ENCODE data around the gene STRADB.
A peak's percentile ranks its signal among the peaks of the same experiment; 100 is the strongest.

The STRADB gene

GRCh38 chr2:201413143-201413542, 38.4 kb upstream of the STRADB start:
- Histone ChIP-seq H3K9me2 (replicated peaks; ENCODE audit: insufficient read depth, low read length) (no peaks in the 10 kb centered on the region), H3K27me3 (ENCODE audit: low read length) (no peaks in the 10 kb centered on the region), H3K79me2 (ENCODE audit: insufficient read depth, low read length) (no peaks in the 10 kb centered on the region), H3K36me3 (ENCODE audit: low read length) (no peaks in the 10 kb centered on the region), H3K4me3 (ENCODE audit: insufficient read depth, low read length, poor library complexity, severe bottlenecking) (no peak overlapping the region), H3K4me2 (ENCODE audit: low read depth, low read length, poor library complexity, severe bottlenecking) (no peak overlapping the region), H3K27ac (ENCODE audit: low read depth, low read length) (no peak overlapping the region), H3F3A (ENCODE audit: insufficient read depth) (no peaks in the 10 kb centered on the region), H4K20me1 (ENCODE audit: low read depth, low read length) (no peaks in the 10 kb centered on the region; the same call in 1 of the 2 replicates), H3K9ac (ENCODE audit: low read length) (no peak overlapping the region), H3K9me3 (ENCODE audit: insufficient read depth, low read length) (no peaks in the 10 kb centered on the region), H2AFZ (ENCODE audit: low read depth, low read length, severe bottlenecking) (no peak overlapping the region)
- TF ChIP-seq CTCF (IDR thresholded peaks at IDR 0.05; ENCODE audit: insufficient read depth, low read length, poor library complexity, severe bottlenecking) = no peak
- no peak for TF ChIP-seq EZH2phosphoT487 (conservative IDR thresholded peaks at IDR 0.05; ENCODE audit: low read length)

- Histone ChIP-seq H3K27ac (ENCODE audit: low read depth, low read length) (no peak overlapping the region), H3K9ac (ENCODE audit: low read length) (no peak overlapping the region), H3K79me2 (ENCODE audit: insufficient read depth, low read length) (no peaks in the 10 kb centered on the region), H3K27me3 (ENCODE audit: low read length) (no peaks in the 10 kb centered on the region), H3K9me3 (ENCODE audit: insufficient read depth, low read length) (no peaks in the 10 kb centered on the region), H3K36me3 (ENCODE audit: low read length) (no peaks in the 10 kb centered on the region), H3K4me3 (ENCODE audit: insufficient read depth, low read length, poor library complexity, severe bottlenecking) (no peak overlapping the region), H3K4me2 (ENCODE audit: low read depth, low read length, poor library complexity, severe bottlenecking) (no peak overlapping the region), H3K9me2 (replicated peaks; ENCODE audit: insufficient read depth, low read length) (no peaks in the 10 kb centered on the region), H3F3A (ENCODE audit: insufficient read depth) (no peaks in the 10 kb centered on the region), H2AFZ (ENCODE audit: low read depth, low read length, severe bottlenecking) (no peak overlapping the region), H4K20me1 (ENCODE audit: low read depth, low read length) (no peaks in the 10 kb centered on the region; the same call in 1 of the 2 replicates)
- no peak for TF ChIP-seq EZH2phosphoT487 (conservative IDR thresholded peaks at IDR 0.05; ENCODE audit: low read length)
- TF ChIP-seq CTCF (IDR thresholded peaks at IDR 0.05; ENCODE audit: insufficient read depth, low read length, poor library complexity, severe bottlenecking) = no peak
Measured at GRCh38 chr2:201413552-201413951, 38.0 kb upstream of the STRADB start.

- peak overlapping the region; percentile 39 for H3K4me2 ChIP-seq (ENCODE audit: low read depth, low read length, poor library complexity, severe bottlenecking)
- H3K9me3 ChIP-seq (ENCODE audit: insufficient read depth, low read length) = no peaks in the 10 kb centered on the region
- H2AFZ ChIP-seq (ENCODE audit: low read depth, low read length, severe bottlenecking) = no peak overlapping the region
Measured at GRCh38 chr2:201414099-201415023, 37.2 kb upstream of the STRADB start.

More at GRCh38 chr2:201414099-201415023, 37.2 kb upstream of the STRADB start:
- Histone ChIP-seq H3K9me2 (replicated peaks; ENCODE audit: insufficient read depth, low read length) (no peaks in the 10 kb centered on the region), H3K4me3 (ENCODE audit: insufficient read depth, low read length, poor library complexity, severe bottlenecking) (no peak overlapping the region), H3K9ac (ENCODE audit: low read length) (no peak overlapping the region), H3K36me3 (ENCODE audit: low read length) (no peaks in the 10 kb centered on the region), H3K79me2 (ENCODE audit: insufficient read depth, low read length) (no peaks in the 10 kb centered on the region), H3K27me3 (ENCODE audit: low read length) (no peaks in the 10 kb centered on the region), H3F3A (ENCODE audit: insufficient read depth) (no peaks in the 10 kb centered on the region), H3K27ac (ENCODE audit: low read depth, low read length) (no peak overlapping the region), H4K20me1 (ENCODE audit: low read depth, low read length) (no peaks in the 10 kb centered on the region; the same call in 1 of the 2 replicates)
- TF ChIP-seq CTCF (IDR thresholded peaks at IDR 0.05; ENCODE audit: insufficient read depth, low read length, poor library complexity, severe bottlenecking) (no peak), EZH2phosphoT487 (conservative IDR thresholded peaks at IDR 0.05; ENCODE audit: low read length) (no peak)

All from SU-DHL-6 (cell line).